Stimulated activated CD8-positive, alpha-beta memory T cell treated with anti-CD3 and anti-CD28 coated beads, Interleukin-12 subunit alpha, Interleukin-12 subunit beta, amount 100 ng/mL, for 1 hour (primary cell): ENCODE data around the gene NANOG.
"Not testable (repeated sequence)": the region's sequence is repeated elsewhere in the genome, so short reads cannot be mapped to it uniquely, and the experiment has no call there.

Source experiments
- DNase-seq: peaks from one replicate; pipeline ENCODE4 v3.0.0-alpha.2; 2020; ENCODE audit warnings: low read depth

The NANOG gene

DNA sequence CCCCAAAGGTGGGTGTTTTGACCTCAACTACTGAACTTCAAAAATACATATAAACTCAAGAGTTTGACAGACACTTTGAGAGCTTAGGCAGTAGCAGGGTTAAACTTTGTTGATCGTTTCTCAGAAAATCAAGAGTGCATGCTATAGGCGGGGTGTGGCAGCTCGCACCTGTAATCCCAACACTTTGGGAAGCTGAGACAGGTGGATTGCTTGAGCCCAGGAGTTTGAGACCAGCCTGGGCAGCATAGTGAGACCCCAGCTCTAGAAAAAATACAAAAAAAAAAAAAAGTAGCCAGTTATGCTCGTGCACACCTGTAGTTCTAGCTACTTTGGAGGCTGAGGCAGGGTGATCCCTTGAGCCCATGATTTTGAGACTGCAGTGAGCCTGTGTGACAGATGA, 12.3 kb downstream of the NANOG start:
- no peak for DNase-seq

DNA sequence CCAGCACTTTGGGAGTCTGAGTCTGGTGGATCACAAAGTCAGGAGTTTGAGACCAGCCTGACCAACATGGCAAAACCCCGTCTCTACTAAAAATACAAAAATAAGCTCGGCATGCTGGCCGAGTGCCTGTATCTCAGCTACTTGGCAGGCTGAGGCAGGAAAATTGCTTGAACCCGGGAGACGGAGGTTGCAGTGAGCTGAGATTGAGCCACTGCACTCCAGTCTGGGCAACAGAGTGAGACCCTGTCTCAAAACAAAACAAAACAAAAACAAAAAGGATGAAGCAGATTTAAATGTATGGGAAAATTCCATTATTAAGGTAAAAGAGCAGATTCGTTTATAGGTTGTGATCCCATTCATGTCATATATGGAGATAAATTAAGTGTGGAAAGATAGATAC, 17.1 kb downstream of the NANOG start:
- DNase-seq = not testable (repeated sequence)

DNA sequence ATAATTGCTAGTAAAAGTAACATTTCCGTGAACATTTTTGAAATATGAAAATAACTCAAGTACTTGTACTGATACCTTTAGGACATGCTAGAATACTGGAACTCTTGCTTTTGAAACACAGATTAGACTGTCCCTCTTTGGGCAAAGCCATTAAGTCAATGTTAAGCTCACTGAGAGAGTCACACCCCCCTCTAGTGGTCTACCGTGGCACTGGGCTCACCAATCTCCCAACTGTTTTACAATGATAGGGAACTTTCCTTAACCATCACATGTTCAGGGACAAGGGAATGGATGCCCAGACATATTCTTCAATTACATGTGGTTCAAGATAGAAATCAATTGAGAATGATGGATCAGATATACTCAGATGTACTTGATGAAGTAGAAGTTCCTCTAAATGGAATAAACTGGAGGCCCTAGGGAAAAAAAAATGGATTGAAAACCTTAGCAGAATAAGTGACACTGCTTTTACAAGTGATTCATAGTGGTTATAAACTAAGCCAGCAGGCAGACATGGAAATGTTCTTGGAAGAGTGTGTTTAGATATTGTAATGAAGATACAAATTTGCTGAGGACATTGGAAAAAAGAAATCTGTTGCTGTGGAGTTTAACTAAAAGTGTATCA, 17.8 kb downstream of the NANOG start:
- DNase-seq = peak; percentile 38

DNA sequence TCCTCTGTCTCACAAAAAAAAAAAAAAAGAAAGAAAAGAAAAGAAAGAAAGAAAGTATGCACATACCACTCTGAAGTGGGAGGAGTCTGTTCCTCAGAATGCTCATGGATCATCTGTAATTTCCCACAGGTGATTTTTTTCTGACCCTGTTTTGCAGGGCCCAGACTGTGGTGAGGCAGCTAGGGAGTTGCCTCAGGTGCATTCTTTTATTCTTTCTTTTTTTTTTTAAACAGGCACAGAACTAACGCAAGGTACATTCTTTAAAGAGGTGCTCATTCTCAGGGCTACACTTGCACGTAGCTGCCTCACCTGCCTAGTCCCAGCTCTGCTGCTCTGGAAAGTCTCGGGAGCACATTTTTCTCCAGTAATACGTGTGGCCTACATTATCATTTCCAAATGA, 36.6 kb downstream of the NANOG start:
- DNase-seq = not testable (repeated sequence)

DNA sequence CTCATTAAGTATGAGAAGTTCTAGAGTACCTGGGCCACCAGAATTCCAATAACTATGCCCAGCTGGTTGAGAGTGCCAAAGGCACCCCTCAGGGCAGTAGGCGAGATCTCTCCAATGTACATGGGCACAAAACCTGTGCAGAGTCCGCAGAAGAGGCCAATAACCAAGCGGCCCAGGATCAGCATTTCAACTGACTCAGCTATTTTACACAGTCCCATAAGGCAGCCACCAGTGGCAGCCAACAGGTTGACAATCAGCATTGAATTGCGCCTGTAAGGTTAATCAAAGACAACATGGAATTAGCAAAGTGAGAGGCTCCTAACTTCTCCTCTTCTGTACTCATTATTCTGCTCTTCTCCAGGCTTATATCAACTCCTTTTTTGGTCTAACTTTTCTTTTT, 40.5 kb downstream of the NANOG start:
- not testable (repeated sequence) for DNase-seq

DNA sequence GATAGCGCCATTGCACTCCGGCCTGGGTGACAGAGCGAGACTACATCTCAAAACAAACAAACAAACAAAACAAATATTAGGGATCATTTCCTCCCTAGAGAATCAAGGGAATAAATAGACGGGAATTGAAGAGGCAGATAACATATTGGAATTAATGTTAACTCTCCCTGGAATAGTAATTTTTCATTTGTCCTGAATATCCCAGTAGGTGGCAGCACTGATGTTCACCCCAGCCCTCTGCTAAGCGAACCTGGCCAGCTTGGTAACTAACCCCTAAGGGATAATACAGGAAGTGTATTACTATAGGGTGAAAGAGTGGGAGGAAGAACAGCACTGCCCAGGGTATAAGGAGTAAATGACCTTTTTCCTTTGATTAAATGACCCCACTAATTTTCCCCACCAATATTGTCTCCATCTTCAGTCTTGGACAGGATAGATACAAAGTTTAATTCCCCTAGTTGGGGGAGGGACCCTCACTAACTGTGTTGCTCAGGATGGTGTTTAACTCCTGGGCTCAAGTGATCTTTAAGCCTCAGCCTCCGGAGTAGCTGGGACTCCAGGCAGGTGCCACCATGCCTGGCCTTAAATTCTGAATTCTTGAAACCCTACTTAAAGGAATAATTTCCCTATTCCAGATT, 43.0 kb downstream of the NANOG start:
- DNase-seq = no peak

DNA sequence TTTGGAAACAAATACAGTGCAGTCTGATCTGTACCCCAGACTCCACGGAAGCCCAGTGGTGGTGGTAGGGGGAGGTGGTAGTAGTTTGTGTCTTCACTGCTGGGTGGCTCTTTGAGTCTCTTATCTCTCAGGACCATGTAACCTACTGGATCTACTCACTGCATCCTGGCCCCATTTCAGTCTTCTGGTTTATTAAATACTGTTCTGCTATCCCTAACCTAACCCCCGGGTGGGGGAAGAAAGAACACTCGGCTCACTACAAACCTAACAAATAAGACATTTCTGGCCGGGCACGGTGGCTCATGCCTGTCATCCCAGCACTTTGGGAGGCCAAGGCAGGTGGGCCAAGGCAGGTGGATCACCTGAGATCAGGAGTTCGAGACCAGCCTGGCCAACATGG, 44.0 kb downstream of the NANOG start:
- not testable (repeated sequence) for DNase-seq

DNA sequence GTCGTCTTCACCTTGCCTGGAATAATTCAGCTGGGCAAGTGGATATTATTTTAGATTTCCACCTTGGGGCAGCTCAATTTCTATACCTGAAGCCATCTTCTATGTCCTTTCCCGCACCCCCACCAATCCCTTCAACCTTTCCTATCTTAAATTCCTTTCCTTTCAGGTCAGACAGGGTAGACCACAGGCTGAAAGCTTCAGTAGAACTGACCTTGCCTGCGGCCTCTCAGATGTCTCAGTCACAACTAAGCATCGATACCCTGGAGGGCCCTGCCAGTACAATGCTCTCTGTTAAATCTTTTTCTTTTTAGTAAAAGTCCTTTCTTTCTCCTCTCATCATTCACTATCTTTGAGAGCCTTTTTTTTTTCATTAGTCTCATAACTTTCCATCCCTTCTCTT, 44.6 kb downstream of the NANOG start:
- DNase-seq = no peak

DNA sequence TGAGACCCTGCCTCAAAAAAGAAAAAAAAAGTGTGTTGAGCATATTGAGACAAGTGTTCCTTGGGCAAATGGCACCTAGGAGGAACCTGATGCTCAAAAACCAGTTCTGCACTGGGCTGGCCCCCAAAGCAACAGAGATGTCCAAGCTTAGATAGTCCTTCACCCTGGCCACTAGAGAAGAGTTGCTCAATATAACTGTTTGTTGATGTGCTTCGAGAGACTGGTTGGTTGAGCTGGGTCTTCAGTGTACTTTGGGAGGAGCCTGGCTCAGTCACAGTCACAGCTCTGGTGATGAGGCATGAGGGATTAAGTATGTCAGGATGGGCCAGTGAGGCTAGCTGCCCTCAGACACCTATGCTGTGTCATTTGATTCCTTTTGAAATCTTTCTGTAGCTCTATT, 45.5 kb downstream of the NANOG start:
- DNase-seq = no peak

DNA sequence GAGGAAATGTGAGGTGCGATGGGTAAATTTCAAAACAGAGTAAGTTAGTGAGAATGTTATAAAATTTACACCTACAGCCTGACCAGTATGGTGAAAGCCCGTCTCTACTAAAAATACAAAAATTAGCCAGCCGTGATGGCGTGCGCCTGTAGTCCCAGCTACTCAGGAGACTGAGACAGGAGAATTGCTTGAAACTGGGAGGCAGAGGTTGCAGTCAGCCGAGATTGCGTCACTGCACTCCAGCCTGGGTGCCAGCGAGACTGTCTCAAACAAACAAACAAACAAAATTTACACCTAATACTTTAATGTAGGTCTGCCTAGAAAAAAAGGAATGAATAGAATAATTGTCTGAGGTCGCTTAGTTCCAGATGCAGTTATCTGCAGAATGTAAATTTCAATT, 45.9 kb downstream of the NANOG start:
- no peak for DNase-seq

DNA sequence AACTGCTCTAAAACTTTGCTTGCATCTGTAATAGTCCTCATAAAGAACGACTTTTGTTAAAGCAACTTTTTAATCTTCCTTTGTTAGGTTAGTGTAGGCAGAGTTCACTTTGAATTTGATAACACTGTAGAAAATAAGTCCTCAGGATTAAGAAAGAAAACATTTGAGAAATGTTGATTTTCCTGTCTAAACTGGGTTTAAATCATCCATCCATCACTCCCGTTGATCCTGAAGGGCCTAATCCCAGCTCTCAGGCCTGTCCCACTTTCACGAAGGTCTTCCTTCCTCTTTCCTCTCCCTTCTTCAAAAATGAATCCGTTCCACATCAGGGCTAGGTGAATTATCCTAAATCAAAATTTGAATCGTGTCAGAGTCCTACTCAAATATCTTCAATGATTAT, 46.6 kb downstream of the NANOG start:
- DNase-seq = no peak

DNA sequence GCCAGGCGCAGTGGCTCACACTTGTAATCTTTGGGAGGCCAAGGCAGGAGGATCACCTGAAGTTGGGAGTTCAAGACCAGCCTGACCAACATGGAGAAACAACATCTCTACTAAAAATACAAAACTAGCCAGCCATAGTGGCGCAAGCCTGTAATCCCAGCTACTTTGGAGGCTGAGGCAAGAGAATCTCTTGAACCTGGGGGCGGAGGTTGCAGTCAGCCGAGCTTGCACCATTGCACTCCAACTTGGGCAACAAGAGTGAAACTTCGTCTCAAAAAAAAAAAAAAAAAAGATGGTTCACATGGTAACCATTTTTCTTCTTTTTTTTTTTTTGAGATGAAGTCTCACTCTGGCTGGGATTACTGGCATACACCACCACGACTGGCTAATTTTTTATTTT, 48.2 kb downstream of the NANOG start:
- DNase-seq = no peak

DNA sequence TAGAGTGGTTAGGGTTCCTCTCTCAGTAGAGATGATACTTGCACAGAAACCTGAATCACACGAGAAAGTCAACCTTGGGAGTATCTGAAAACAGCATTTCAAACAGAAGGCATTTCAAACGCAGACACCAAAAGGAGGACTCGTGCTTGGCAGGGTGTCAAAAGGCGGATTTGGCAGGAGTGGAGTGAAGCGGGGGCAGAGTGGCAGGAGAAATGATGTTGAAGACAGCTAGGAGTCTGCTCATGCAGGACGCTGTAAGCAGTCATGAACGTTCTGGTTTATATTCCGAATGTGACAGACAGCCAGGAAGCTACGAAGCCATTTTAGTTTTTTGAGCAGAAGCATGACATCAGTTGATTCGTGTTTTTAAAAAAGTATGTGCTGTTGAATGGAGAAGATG, 50.0 kb downstream of the NANOG start:
- DNase-seq = not testable (repeated sequence)

DNA sequence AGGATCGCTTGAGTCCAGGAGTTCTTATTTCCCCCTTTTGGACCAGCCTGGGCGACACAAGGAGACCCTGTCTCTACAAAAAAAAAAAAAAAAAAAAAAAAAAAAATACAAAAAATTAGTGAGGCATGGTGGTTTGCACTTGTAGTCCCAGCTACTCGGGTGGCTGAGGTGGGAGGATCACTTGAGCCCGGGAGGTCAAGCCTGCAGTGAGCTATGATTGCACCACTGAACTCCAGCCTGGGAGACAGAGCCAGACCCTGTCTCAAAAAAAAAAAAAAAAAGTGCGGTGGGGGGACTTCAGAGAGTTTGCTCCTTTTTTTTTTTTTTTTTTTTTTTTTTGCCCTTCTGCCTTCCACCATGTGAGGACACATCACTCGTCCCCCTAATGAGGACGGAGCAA, 50.6 kb downstream of the NANOG start:
- DNase-seq = not testable (repeated sequence)

DNA sequence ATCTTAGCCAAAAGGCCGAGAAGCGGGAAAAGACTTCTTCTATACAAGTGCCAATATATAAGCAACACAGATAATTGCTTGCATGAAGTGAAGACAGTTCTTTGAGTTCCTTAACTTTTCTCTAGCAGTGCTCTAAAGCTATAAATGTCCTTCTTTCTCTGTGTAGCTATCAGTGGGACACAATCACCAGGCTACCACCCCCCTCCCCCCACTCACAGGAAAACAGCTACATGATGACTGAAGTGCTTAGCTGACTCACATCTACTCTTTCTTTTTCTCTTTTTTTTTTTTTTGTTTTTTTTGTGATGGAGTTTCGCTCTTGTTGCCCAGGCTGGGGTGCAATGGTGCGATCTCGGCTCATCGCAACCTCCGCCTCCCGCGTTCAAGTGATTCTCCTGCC, 53.2 kb downstream of the NANOG start:
- DNase-seq = not testable (repeated sequence)

DNA sequence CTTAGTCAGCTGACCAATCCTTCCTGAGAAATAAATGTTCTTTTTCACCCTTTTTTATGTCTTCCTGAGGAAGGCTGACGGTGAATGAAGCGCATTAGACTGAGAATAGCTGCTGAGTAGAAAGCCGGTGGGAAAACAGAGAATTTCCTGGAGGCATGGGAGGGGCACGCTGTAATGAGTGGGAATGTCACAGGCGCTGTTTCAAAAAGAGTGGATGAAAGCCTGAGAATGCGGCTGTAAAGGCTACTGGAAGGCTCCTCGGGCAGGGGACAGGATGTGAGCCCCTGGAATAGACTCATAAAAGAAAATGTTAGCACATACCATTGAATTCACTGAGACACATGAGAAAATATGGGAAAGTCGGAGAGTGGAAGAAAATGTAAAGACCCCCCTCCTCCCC, 53.9 kb downstream of the NANOG start:
- not testable (repeated sequence) for DNase-seq

DNA sequence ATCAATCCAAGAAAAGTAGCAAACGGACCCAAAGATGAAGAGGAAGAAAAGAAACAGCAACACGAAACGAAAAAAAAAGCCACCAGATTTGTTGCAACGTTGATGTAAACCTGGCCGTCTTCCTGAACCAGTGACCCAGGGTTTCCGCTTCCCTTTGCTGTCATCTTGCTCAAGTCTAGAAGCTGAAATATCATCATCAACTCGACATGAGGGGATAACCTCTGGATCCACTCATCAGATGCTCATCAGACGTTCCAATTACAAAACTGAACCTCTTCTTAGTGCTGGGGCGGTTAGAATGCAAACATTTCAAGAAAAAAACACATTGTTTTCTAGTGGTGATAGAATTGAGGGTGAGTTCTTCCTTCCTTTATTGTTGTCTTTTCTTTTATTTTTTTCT, 54.4 kb downstream of the NANOG start:
- not testable (repeated sequence) for DNase-seq

DNA sequence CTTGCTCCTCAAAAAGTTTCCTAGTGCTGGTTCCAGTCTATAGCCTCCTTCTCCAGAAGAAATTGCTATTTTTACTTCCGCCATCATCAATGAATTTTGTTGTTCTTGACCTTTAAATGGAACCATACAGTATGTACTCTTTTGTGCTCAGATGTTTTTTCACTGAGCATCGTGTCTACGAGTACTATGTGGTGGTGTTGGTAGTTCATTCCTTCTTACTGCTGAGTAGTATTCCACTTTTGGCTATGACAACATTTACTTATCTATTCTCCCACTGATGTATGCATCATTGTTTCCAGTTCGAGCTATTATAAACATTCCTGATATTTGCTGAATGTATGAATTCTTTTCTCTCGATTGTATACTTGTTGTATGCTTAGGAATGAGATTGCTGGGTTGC, 54.9 kb downstream of the NANOG start:
- DNase-seq = no peak

DNA sequence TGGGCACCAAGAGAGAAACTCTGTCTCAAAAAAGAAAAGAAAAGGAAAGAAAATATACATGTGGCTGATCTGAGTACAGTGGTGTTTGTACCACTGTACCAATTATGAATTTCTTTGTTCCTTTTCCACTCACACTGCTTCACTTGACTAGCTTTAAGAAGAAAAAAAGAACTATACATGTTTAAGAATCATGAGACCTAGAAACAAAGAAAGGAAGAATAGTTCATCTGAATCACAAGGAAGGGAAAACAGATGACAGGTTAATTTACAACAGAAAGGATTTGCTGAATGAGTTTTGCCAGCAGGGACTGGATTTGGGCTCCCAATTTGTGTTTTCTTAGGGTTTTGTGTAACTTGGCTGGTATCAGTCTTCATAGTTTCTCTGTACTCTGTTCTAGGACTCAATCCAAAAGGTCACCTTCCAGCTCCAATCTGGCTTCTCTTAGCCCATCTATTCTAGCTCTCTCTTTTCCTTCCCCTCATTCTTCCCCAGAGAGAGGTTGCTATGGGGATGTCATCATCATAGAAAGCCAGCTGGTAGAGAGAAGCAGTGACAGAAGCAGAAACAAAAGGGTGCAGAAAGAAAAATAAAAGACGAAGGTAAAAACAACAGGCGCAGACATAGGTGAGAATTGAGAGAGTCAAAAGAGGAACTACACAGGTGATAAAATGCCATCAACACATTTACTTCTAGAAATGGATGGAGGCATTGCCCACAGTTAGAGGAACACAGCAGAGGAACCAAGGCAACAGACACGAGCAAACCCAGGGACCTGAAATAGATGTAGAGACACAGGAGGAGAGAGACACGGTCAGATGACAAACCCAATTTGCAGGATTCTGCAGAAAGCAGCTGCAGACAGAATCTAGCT, 58.3 kb downstream of the NANOG start:
- DNase-seq = not testable (repeated sequence)

DNA sequence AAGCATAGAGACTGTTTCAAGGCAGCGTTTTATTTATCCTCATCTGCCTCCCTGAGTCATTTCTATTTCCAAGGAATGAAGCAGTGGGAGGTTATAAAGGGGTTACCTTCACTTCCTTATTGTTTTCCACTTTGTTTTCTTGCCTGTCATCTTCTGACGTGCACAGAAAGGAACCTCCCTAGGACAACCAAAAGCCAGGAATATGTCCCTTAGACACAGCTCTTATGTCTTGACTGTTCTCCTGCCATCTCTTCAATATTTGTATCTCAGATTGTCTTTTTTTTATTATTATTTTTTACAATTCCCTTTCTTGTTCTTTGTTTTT, 58.9 kb downstream of the NANOG start:
- not testable (repeated sequence) for DNase-seq
